SKM-1 treated with dmso at 0.1 percent for 144 hours (cell line): ENCODE data around the gene XRCC4.
"Not testable (repeated sequence)": the region's sequence is repeated elsewhere in the genome, so short reads cannot be mapped to it uniquely, and the experiment has no call there.

Experiments used
- DNase-seq: peaks from one replicate; lab custom pipeline; 2025; ENCODE audit not compliant: unreplicated experiment; lab: John Stamatoyannopoulos, UW

XRCC4 gene

DNA sequence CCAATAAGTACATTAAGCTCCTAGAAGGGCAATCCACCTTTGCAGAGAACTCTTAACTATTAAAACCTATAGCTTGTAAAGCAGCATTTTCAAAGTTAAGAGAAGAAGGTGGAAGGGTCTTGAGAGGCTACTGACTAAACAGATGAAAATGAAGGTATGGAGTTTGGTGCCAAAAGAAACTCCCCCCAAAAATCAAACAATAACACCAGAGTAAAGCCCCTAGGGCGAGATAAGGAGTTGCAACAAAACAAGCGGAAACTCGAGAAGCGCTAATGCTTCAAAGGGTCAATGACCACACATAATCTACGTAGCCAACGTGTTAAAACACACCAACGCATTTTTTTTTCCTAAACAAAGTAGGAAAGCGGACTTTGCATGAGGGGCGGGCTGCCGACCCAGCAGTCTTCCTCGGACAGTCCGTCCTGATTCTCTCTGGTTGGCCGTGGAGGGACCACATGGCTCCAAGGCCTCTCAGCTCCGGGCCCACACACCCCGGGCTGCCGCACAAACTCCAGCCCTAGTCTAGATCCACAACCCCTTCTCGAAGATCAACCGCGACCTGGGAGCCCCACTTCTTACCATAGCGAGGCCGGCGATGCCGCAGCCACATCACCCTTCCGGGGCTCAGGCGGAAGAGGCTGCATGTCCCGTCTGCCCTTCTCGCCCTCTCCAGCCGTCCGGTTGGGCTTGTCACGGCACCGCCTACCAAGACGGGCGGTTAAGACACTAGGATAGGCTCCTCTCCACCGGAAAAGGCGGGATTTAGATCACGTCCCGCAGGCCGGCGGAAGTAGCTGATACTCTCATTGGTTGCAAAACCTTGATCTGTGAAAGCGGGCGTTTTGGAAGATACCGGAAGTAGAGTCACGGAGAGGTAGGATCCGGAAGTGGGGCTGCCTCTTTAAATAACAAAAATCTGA, at the start of gene XRCC4, which contains the start of gene TMEM167A:
XRCC4 (plus strand) TSS at position 806 of the 920 bp plus-strand sequence. CDS start 27,373 bp downstream, outside the sequence.
TMEM167A (minus strand) TSS at position 653 of the 920 bp plus-strand sequence; CDS start at position 582, 71 bp downstream.
- peak; percentile 99 for DNase-seq

DNA sequence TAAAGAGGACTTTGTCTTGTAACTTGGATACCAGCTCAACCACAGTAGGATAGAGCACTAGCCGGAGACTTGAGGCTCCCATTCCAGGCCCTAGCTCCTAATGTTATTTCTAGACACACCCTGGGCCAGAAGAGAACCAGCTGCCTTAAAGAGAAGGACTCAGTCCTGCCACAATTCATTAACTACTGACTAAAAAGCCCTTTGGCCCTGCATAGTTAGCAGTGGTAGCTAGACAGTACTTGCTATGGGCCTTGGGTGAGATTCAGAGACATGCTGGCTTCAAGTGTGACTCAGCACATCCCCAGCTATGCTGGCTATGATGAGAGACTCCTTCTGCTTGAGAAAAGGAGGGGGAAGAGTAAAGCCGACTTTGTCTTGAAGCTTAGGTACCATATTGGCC, 47.4 kb upstream of the XRCC4 start:
- DNase-seq = no peak

GRCh38 chr5:83031381-83031780, 46.0 kb upstream of the XRCC4 start:
- no peak for DNase-seq

DNA sequence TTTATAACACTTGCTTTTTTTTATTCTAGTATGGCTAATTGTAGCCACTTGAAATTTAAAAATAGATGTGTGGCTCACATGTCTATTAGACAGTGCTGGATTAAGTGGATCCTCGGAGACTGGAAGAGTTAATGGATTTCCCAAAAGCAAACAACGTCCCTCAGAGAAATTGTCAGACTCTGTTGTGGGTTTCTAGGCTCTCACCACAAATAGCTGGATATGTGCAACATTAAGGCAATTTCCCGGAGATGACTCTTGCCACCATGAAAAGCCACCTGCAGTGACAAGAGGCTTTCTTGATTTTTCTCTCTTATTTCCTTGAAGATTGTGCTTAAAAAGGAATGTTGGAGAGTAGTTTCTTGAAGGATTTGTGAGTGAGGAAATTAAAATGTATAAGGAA, 43.3 kb upstream of the XRCC4 start:
- no peak for DNase-seq

DNA sequence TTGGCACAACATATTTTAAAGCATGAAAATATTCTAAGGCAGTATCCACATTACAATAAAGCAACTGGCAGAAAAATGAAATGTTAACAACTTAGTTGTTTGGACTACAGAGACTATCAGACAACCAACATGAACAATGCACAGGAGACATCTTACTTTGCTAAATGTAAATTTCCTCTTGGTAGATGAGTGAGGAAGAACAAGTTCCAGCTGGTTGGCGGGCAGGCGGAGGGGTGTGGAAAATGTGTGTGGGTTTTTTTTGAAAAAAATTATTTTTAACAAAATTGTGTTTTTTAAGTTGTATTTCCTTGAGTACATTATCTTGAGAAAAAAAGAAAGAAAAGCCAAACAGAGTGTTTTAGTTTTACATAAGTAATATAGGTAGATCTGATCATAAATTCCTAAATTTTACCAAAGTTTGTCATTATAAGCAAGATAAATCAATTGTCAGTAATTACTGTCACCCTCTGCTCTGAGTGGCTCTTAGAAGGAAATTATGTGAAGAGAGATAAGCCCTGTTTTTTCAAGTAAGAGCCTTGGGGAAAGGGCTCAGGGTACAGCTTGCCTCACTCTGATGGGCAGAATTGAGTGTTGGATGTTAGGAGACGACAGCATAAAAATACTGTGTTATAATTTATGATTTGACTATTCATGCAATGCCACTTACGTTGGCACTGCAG, 42.7 kb upstream of the XRCC4 start:
- no peak for DNase-seq

DNA sequence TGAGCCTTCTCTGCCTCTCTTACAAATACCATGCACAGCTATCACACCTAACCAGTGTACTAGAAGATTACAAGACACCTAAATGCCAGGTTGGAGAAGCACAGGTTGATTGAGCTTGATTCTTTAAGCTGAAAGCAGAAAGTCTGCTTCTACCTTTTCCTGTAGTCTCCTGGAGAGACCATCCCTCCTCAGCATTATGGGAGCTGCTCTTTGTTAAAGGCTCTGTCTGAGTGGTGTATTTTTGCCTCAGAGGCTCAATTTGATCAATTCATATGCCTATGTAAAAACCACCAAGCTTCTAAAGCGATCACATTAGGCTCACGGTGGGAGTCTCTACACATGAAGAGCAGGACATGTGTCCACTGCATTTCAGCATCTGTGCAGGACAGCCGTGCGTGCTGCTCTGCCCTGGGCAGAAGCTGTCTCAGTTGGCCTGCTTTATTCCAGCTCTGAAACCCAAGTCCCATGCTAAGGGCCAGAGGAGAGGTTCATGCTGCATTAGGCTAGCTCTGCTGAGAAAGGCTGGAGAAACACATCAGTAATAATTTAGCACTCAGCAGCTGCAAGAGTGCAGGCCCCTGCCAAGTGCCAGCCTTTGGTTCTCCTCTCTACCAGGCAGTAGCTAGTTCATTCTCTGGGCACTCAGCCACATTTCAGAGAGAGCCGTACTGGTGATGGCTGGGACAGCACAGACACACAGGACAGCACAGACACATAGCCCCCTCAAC, 41.8 kb upstream of the XRCC4 start:
- DNase-seq = no peak

DNA sequence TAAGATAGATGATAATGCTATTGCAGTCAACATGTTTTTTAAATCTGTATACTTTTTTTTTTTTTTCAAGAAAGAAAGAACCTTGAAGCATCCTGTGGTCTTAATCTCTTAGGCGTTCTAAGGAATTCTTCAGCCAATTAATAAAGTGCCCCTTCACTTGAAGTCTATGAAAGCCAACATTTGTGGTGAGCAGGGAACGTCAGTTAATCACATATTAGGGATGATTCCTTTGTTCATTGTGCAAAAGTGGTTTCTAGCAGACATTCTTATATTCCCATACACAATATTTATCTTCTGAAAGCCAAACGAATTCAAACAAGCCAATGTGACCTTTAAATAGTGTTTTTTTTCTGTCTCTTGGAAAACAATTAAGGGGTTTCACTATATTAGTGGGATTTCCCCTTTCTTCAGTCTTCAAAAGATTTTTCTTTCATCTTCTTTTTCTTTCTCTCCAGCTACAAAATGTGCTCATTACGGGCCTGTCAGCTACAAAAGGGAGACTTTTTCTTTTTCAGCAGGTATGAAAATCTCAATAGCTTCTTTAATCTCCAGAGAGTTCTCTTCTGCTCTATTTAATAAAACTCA, 40.3 kb upstream of the XRCC4 start:
- DNase-seq = no peak

GRCh38 chr5:83038924-83039323, 38.4 kb upstream of the XRCC4 start:
- no peak for DNase-seq

DNA sequence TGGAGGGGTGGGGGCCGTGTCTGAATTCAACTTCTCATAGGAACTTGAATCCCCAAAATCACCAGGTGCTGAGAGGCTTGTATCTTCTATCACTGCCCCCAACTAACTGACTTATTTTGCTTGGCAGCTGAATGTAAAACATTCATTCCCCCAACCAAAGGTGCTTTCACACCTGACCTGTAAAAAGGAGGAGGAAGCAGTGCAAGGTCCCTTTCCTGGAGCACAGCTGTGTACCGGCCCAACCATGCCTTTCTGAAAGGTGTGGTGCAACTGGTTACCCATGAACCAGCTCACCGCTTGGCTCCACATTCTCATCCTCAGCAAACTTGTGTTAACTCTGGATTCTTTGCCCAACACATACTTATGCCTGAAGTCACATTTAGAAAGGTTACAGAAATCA, 34.8 kb upstream of the XRCC4 start:
- DNase-seq = no peak

DNA sequence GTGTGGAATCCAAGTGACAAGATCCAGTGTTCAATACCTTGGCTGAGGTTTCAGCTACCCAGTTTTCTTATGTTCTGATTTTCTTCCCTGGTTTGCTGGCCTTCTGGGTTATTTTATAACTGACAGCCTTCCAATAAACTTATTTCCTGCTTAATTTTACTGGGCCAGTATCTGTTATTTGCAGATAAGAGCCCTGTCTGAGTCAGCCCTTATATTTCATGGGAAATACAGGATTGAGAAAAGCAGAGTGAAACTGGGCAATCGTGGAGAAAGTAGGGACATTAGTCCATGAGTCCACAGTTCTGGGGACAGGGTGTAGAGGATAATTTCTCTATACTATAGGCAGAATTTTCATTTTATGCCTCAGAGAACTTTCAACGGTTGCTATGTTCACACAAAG, 32.4 kb upstream of the XRCC4 start:
- DNase-seq = no peak

DNA sequence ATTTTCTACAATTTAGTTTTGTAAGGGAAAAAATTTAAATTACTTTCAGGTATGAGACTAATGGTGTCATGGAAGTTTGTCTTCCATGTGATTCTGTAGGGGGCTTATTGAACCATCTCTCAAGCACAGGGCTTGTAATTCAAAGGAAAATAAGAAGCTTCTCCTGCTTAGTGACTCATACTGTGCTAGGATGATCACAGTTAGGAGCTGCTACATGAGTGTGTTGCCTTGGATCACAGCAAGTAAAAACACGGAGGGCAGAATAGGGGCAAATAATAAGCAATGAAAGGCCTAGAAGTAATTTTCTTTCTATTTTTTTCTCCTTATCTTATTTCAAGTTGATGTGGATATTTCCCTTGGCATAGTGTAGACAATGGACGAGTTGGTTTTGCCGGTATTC, 29.1 kb upstream of the XRCC4 start:
- no peak for DNase-seq

DNA sequence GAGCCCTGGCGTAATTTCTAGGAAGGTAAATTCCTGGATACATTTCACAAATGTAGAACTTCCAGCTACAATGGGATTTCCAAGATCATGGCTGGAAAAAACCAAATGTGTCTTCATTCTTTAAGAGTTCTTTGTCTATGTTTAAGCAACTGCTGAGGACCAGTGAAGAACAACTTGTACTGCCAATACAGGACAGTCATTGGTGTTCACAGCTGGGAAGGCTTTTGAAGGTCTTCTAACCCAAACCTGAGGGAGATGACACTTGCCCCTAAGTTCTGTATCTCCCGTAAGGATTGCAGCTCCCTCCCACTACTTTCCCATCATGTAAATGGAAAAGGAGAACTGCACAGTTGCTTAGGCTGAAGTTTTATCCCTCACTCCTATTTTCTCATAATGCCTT, 28.5 kb upstream of the XRCC4 start:
- no peak for DNase-seq

DNA sequence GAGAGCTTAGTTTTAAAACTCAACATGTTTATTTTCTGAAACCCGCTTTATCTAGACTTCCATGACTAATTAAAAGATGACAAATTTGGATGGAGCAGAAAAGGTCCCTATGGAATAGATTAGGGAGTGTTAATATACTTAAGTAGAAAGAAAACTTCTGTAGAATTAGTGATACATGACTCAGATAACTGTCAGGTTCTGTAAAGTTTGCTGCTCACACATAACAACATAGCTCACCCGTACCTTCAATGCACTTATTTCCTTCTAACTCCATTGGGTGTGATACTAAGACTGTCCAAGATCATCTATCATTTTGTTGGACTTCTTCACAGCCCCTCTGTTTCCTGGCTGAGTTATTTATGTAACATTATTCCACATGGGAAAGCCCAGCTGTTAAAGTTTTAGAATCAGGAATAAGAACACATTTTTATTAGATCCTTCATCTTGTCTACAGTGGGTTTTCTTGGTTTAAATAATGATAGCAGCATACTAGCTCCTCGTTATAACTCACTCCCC, 27.9 kb upstream of the XRCC4 start:
- no peak for DNase-seq

DNA sequence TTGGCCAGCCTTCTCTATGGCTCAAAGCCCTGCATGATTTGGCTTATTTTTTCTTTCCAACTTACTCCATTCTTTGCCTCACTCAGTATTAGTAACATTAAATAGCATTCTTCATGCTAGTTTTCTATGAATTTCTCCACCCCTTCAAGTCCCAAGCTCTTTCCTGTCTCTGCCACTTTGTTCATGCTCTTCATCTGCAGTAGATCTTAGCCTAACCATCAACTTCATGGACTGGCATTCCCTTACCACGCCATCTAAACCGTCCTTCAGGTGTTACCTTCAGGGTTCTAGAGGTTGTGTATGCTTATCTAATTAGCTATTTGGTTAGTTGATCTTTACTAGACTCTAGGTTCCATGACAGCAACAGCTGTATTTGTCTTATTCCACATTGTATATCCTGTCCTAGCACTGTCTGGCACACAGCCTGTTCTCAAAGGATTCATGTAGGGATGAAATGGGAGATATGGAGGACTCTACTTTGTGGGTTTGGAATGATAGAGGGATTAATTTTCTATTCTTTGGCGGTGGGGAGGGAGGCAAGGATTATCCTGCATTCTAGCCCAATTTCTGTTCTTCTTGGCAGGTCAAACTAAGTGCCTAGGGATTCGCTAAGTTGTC, 26.5 kb upstream of the XRCC4 start:
- DNase-seq = no peak

GRCh38 chr5:83055166-83055565, 22.2 kb upstream of the XRCC4 start:
- DNase-seq = no peak

- no peak for DNase-seq
Observed at GRCh38 chr5:83058726-83059125, 18.6 kb upstream of the XRCC4 start.

DNA sequence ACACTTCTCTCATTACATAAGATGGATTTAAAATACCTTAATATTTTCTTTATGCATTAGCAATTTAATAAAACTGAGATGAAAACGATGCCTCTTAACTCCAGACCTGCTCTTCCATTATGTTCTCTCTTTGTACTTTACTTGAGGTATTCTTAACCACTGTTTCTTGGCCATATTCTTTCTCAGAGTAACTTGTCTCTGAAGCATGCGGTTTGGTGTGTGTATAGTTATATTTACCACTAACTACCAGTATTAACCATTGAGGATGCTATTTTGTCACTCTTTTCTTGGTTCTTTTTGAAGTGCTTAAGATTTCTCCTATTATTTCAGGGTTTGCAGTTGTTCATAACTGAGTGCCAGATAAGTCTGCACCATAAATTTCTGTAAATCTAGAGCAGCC, 18.0 kb upstream of the XRCC4 start:
- DNase-seq = no peak

GRCh38 chr5:83066548-83067110, 10.7 kb upstream of the XRCC4 start:
- DNase-seq = no peak

- not testable (repeated sequence) for DNase-seq
Observed at GRCh38 chr5:83067377-83067776, 10.0 kb upstream of the XRCC4 start.
